OCI-LY1 (cell line): ENCODE data around the gene ATXN7L1.
A peak's percentile ranks its signal among the peaks of the same experiment; 100 is the strongest.

Experiments used
- H2AFZ ChIP-seq: fragments of 200-600 bp; sonication (generic), shearing (Covaris generic); 2 replicates; pipeline ENCODE4 v1.6.0; 2014; ENCODE audit warnings: antibody characterized with exemption, mild to moderate bottlenecking, low read length
- H3F3A ChIP-seq: fragments of 200-600 bp; sonication (generic), shearing (Covaris generic); 2 replicates; pipeline ENCODE4 v1.6.0; 2014; ENCODE audit warnings: mild to moderate bottlenecking, antibody characterized with exemption, low read length, moderate library complexity; ENCODE audit not compliant: insufficient read depth
- H3K27ac ChIP-seq: fragments of 200-600 bp; sonication (generic); 2 replicates; pipeline ENCODE4 v1.5.1; 2014; ENCODE audit warnings: low read length, mixed run types, mild to moderate bottlenecking, low read depth; ENCODE audit not compliant: poor library complexity, severe bottlenecking
- H3K27me3 ChIP-seq: fragments of 200-600 bp; sonication (generic); 2 replicates; pipeline ENCODE4 v1.6.0; 2014; ENCODE audit warnings: antibody characterized with exemption, mild to moderate bottlenecking, low read length, moderate library complexity; ENCODE audit not compliant: insufficient read depth
- H3K36me3 ChIP-seq: fragments of 200-600 bp; sonication (generic); 2 replicates; pipeline ENCODE4 v1.6.1; 2014; ENCODE audit warnings: mild to moderate bottlenecking, antibody characterized with exemption, low read length, moderate library complexity, mixed read lengths; ENCODE audit not compliant: insufficient read depth
- H3K4me1 ChIP-seq: fragments of 200-600 bp; sonication (generic); 2 replicates; pipeline ENCODE4 v1.5.1; 2014; ENCODE audit warnings: mild to moderate bottlenecking, low read length, moderate library complexity; ENCODE audit not compliant: insufficient read depth, severe bottlenecking
- H3K4me2 ChIP-seq: fragments of 200-600 bp; sonication (generic), shearing (Covaris generic); 2 replicates; pipeline ENCODE4 v1.6.1; 2014; ENCODE audit warnings: low read length
- H3K4me3 ChIP-seq: fragments of 200-600 bp; sonication (generic); 2 replicates; pipeline ENCODE4 v1.5.1; 2014; ENCODE audit warnings: low read length, low read depth, mild to moderate bottlenecking, mixed read lengths; ENCODE audit not compliant: poor library complexity, severe bottlenecking
- H3K79me2 ChIP-seq: fragments of 200-600 bp; shearing (Covaris generic); 2 replicates; pipeline ENCODE4 v1.6.1; 2016; ENCODE audit warnings: mixed run types, low read length, mixed read lengths; ENCODE audit not compliant: insufficient read depth
- H3K9ac ChIP-seq: fragments of 200-600 bp; sonication (generic), shearing (Covaris generic); 2 replicates; pipeline ENCODE4 v1.6.1; 2014; ENCODE audit warnings: mild to moderate bottlenecking, low read length, mixed read lengths
- H3K9me2 ChIP-seq: fragments of 200-600 bp; sonication (generic), shearing (Covaris generic); 2 replicates; pipeline ENCODE4 v1.6.1; 2014; ENCODE audit warnings: low read depth, mild to moderate bottlenecking, low read length, mixed read lengths
- H3K9me3 ChIP-seq: fragments of 200-600 bp; shearing (Covaris generic); 2 replicates; pipeline ENCODE4 v1.6.1; 2014; ENCODE audit warnings: low read length, mixed read lengths
- H4K20me1 ChIP-seq: fragments of 200-600 bp; sonication (generic), shearing (Covaris generic); 2 replicates; pipeline ENCODE4 v1.6.0; 2016; ENCODE audit warnings: mild to moderate bottlenecking, low read length; ENCODE audit not compliant: insufficient read depth
- CTCF ChIP-seq: fragments of 200-600 bp; sonication (generic), shearing (Covaris generic); IDR thresholded peaks from 2 replicates; pipeline ENCODE4 v1.5.1; 2017; ENCODE audit warnings: mild to moderate bottlenecking, antibody characterized with exemption, low read length, moderate library complexity, mixed read lengths
- EZH2 ChIP-seq: fragments of 200-600 bp; sonication (generic), shearing (Covaris generic); IDR thresholded peaks from 2 replicates; pipeline ENCODE4 v1.8.0; 2017; ENCODE audit warnings: borderline replicate concordance, mixed run types, mild to moderate bottlenecking, antibody characterized with exemption, low read length, moderate library complexity, mixed read lengths

Gene ATXN7L1

GRCh38 chr7:105640956-105641810 is 235.2 kb downstream of the ATXN7L1 start:
- H3K36me3 ChIP-seq = no peaks in the 10 kb centered on the region
- no peaks in the 10 kb centered on the region for H3F3A ChIP-seq
- no peaks in the 10 kb centered on the region for H3K9me2 ChIP-seq
- no peak overlapping the region for H3K27ac ChIP-seq
- peak overlapping the region; percentile 40; the same call in 1 of the 2 replicates for H2AFZ ChIP-seq
- H3K9ac ChIP-seq = no peak overlapping the region
- peaks cover 18% of the 10 kb centered on the region for H3K27me3 ChIP-seq
- no peaks in the 10 kb centered on the region for H4K20me1 ChIP-seq
- H3K4me1 ChIP-seq = no peaks in the 10 kb centered on the region
- no peaks in the 10 kb centered on the region for H3K9me3 ChIP-seq
- no peaks in the 10 kb centered on the region for H3K79me2 ChIP-seq
- no peak for TF ChIP-seq CTCF
- TF ChIP-seq EZH2 = no peak
- no peak overlapping the region for H3K4me2 ChIP-seq
- no peak overlapping the region for H3K4me3 ChIP-seq

DNA sequence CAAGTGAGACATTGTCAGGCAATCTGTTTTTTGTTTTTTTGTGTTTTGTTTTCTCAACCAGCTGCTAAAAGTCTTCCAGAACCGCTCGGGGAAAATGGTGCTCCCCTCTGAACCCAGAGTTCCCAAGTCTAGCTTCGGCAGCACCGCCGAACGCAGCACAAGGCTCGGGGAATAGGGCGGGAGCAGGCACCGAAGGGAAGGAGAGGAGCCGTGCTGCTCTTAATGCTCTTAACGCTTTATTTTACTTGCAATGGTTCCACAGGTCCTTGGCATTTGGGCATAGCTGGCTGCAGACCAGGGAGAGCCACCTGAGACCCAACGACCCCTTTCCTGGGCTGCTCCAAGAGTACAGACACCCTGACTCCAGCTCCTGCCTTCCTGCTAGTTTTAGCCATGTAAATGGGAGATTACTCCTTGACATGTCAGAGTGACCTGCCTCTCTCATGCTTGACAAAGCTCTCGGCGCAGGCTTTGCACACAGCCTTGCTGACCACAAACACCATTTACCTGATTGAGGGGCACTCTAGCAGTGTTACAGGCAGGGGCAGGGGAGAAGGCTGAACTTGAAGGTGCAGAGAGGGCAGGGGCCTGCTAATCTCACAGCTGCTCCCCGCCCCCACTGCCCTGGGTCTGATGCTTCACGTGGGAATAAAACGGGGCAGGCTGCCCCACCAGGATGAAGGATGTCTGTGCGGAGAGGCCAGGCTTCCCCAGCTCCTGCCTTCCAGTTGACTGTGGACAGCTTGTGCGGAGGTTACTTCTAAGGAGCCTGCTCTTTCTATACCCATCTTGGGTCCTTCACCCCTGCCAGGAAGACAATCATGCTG is 236.5 kb downstream of the ATXN7L1 start:
- no peaks in the 10 kb centered on the region for H3K9me2 ChIP-seq
- no peaks in the 10 kb centered on the region for H4K20me1 ChIP-seq
- H3K36me3 ChIP-seq = no peaks in the 10 kb centered on the region
- H3K27ac ChIP-seq = no peak overlapping the region
- TF ChIP-seq CTCF = no peak
- no peak for TF ChIP-seq EZH2
- H2AFZ ChIP-seq = no peak overlapping the region
- peaks cover 20% of the 10 kb centered on the region for H3K27me3 ChIP-seq
- H3K9ac ChIP-seq = no peak overlapping the region
- H3K4me2 ChIP-seq = no peak overlapping the region
- H3F3A ChIP-seq = no peaks in the 10 kb centered on the region
- H3K79me2 ChIP-seq = no peaks in the 10 kb centered on the region
- H3K4me1 ChIP-seq = no peaks in the 10 kb centered on the region
- no peaks in the 10 kb centered on the region for H3K9me3 ChIP-seq
- no peak overlapping the region for H3K4me3 ChIP-seq

GRCh38 chr7:105638902-105639495 is 237.4 kb downstream of the ATXN7L1 start:
- no peaks in the 10 kb centered on the region for H3K9me2 ChIP-seq
- no peaks in the 10 kb centered on the region for H3F3A ChIP-seq
- no peaks in the 10 kb centered on the region for H3K9me3 ChIP-seq
- H3K4me3 ChIP-seq = no peak overlapping the region
- no peaks in the 10 kb centered on the region for H3K79me2 ChIP-seq
- no peak overlapping the region for H3K27ac ChIP-seq
- no peak overlapping the region for H2AFZ ChIP-seq
- H3K9ac ChIP-seq = no peak overlapping the region
- TF ChIP-seq EZH2 (no peak), CTCF (no peak)
- H4K20me1 ChIP-seq = no peaks in the 10 kb centered on the region
- no peaks in the 10 kb centered on the region for H3K36me3 ChIP-seq
- H3K4me1 ChIP-seq = no peaks in the 10 kb centered on the region
- H3K27me3 ChIP-seq = peaks cover 20% of the 10 kb centered on the region
- H3K4me2 ChIP-seq = no peak overlapping the region
